ENCODE measurements around the gene SLC9B2. TPM values are rescaled to one million over a fixed set of nuclear protein-coding genes. Genes with fewer than 3 reads are reported as not detected.

The SLC9B2 gene
- total RNA-seq, 1 experiment from 2014 or later, result 7.3 TPM

DNA sequence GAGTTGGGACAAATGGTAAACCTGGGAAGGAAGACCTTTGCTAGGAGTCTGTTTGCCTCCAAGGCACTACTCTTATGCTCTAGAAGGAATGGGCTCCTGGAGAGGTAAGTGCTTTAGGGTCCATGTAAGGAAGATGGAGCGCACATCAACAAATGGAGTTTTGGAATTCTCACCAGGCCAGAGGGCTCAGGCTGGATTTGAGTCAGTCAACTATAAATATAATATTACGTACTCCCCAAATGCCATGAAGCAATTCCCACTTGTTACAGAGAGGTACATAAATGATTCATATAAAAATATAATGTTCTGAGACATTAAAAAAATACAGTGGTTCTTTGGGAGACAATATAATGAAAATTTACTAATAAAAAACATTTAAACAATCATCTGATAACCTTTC, 55.4 kb downstream of the SLC9B2 start:
- H2BK120ac ChIP-seq (ENCODE audit: low read depth, low read length, poor library complexity, severe bottlenecking), result no peak overlapping the region
- H3K23me2 ChIP-seq (ENCODE audit: insufficient read length, low read depth, low read length, poor library complexity, severe bottlenecking), result no peaks in the 10 kb centered on the region
- no peaks in the 10 kb centered on the region for H3K79me1 ChIP-seq (ENCODE audit: insufficient read depth, low read depth, low read length, poor library complexity, severe bottlenecking)
- no peak overlapping the region for H2BK20ac ChIP-seq (ENCODE audit: low read depth, low read length, poor library complexity, severe bottlenecking)
- H4K91ac ChIP-seq (ENCODE audit: insufficient read length, low read depth, low read length), result no peak overlapping the region
- no peak overlapping the region for H3K4ac ChIP-seq (ENCODE audit: low read depth, low read length)
- H3K23ac ChIP-seq (ENCODE audit: insufficient read length, low read depth, low read length), result no peak overlapping the region
- H2BK12ac ChIP-seq (ENCODE audit: insufficient read length, low read depth, low read length), result no peak overlapping the region
- no peak overlapping the region for H3K9ac ChIP-seq (ENCODE audit: extremely low read depth, insufficient read length, low read length)
- no peaks in the 10 kb centered on the region for H4K20me1 ChIP-seq (ENCODE audit: control insufficient read depth, insufficient read depth, insufficient read length)
- Mint-ChIP-seq H3K4me1 (peaks cover 7 to 8% of the 10 kb centered on the region in 2 experiments), H3K36me3 (ENCODE audit: insufficient read depth in 1 of 3, low read depth in 3 of 3) (no peaks in the 10 kb centered on the region; a peak in 2 of 7 replicates), H3K27ac (no peak overlapping the region), H3K9me3 (peaks cover 0 to 3% of the 10 kb centered on the region in 2 experiments; a peak in 3 of 5 replicates), H3K27me3 (ENCODE audit: low read depth) (peaks cover 6% of the 10 kb centered on the region), H3K4me3 (no peak overlapping the region)
- H3K14ac ChIP-seq (ENCODE audit: insufficient read depth, low read length), result no peak overlapping the region
- no peak overlapping the region for H3K27ac ChIP-seq (ENCODE audit: insufficient read length, low read depth, low read length)
- no peak overlapping the region for H3K4me2 ChIP-seq (ENCODE audit: insufficient read depth, insufficient read length, low read length)
- no peak overlapping the region for H3K18ac ChIP-seq (ENCODE audit: insufficient read length, low read depth, low read length)
- no peak overlapping the region for H2AFZ ChIP-seq (ENCODE audit: low read length)
- no peak overlapping the region for H2AK5ac ChIP-seq (ENCODE audit: insufficient read length, low read length)
- DNase-seq, result no peak
- WGBS (ENCODE audit: extremely low coverage, insufficient read length, low lambda C conversion rate), result no CpG with 5 or more reads among the region's 2 CpGs
- TF ChIP-seq, protein P1, sequence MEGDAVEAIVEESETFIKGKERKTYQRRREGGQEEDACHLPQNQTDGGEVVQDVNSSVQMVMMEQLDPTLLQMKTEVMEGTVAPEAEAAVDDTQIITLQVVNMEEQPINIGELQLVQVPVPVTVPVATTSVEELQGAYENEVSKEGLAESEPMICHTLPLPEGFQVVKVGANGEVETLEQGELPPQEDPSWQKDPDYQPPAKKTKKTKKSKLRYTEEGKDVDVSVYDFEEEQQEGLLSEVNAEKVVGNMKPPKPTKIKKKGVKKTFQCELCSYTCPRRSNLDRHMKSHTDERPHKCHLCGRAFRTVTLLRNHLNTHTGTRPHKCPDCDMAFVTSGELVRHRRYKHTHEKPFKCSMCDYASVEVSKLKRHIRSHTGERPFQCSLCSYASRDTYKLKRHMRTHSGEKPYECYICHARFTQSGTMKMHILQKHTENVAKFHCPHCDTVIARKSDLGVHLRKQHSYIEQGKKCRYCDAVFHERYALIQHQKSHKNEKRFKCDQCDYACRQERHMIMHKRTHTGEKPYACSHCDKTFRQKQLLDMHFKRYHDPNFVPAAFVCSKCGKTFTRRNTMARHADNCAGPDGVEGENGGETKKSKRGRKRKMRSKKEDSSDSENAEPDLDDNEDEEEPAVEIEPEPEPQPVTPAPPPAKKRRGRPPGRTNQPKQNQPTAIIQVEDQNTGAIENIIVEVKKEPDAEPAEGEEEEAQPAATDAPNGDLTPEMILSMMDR (conservative IDR thresholded peaks at IDR 0.05), result no peak
- H3K9me3 ChIP-seq (ENCODE audit: control insufficient read depth, low read depth, low read length), result no peaks in the 10 kb centered on the region
- no peaks in the 10 kb centered on the region for H3K79me2 ChIP-seq (ENCODE audit: insufficient read depth, low read length)
- no peak overlapping the region for H2BK15ac ChIP-seq (ENCODE audit: low read depth, low read length)
- no peak overlapping the region for H3K56ac ChIP-seq (ENCODE audit: insufficient read length, low read depth, low read length)
- H4K8ac ChIP-seq (replicated peaks; ENCODE audit: insufficient read length, low read depth, low read length), result no peak overlapping the region
- H3K27me3 ChIP-seq (ENCODE audit: insufficient read depth, low read length), result no peaks in the 10 kb centered on the region
- no peak overlapping the region for H4K5ac ChIP-seq (ENCODE audit: insufficient read length, low read depth, low read length)
- no peak overlapping the region for H3T11ph ChIP-seq (ENCODE audit: low read length)
- H3K4me1 ChIP-seq (ENCODE audit: insufficient read depth, low read length), result no peaks in the 10 kb centered on the region
- H2BK5ac ChIP-seq (ENCODE audit: insufficient read length, low read length), result no peak overlapping the region
